RWPE2 (cell line): ENCODE measurements around the gene SOST.

Source experiments
- ATAC-seq: fragments of 200-7000 bp; cut with Tn5 transposase; 3 replicates; pipeline ENCODE4 v1.9.1; 2021; ENCODE audit warnings: low read depth
- DNase-seq: peaks from one replicate; pipeline ENCODE4 v3.0.0-alpha.2; 2020; ENCODE audit warnings: low spot score
- H3K27ac ChIP-seq: fragments of 450-650 bp; 2 replicates; pipeline ENCODE4 v1.5.1; 2017; ENCODE audit warnings: mild to moderate bottlenecking; ENCODE audit not compliant: poor library complexity, severe bottlenecking
- H3K27me3 ChIP-seq: fragments of 250-450 bp; sonication (Bioruptor Pico); 2 replicates; pipeline ENCODE4 v1.5.1; 2021; ENCODE audit warnings: mild to moderate bottlenecking, moderate library complexity; ENCODE audit not compliant: insufficient read depth, poor library complexity, severe bottlenecking
- H3K36me3 ChIP-seq: fragments of 250-450 bp; sonication (Bioruptor Pico); 2 replicates; pipeline ENCODE4 v1.5.1; 2020; ENCODE audit warnings: low read depth, mild to moderate bottlenecking, moderate library complexity
- H3K4me1 ChIP-seq: fragments of 250-450 bp; sonication (Bioruptor Pico); 2 replicates; pipeline ENCODE4 v1.5.1; 2021; ENCODE audit warnings: mild to moderate bottlenecking, moderate library complexity; ENCODE audit not compliant: insufficient read depth, poor library complexity, severe bottlenecking
- H3K4me3 ChIP-seq: fragments of 250-450 bp; sonication (Bioruptor Pico); 2 replicates; pipeline ENCODE4 v1.5.1; 2021; ENCODE audit warnings: mild to moderate bottlenecking, moderate library complexity; ENCODE audit not compliant: severe bottlenecking
- H3K9me3 ChIP-seq: fragments of 250-450 bp; sonication (Bioruptor Pico); 2 replicates; pipeline ENCODE4 v1.5.1; 2021; ENCODE audit warnings: mild to moderate bottlenecking, moderate library complexity; ENCODE audit not compliant: severe bottlenecking
- CTCF ChIP-seq: fragments of 450-650 bp; IDR thresholded peaks from one replicate; pipeline ENCODE4 v1.5.1; 2017; ENCODE audit warnings: mild to moderate bottlenecking, moderate library complexity; ENCODE audit not compliant: poor library complexity, severe bottlenecking

SOST gene

DNA sequence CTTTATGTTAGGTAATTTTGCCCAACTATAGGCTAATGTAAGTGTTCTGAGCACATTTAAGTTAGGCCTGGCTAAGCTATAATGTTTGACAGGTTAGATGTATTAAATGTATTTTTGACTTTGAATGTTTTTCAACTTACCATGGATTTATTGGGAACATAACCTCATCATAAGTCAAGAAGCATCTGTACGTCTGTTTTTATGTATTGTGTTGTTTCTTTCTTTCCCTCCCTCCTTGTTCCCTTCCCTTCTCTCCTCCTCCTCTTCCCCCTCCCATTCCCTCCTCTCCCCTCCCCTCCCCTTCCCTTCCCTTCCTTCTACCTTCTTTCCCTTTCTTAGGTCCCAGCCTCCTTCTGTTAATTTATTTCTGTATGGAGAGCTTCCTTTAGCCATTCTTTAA, 30.9 kb upstream of the SOST start:
- Histone ChIP-seq H3K36me3 (no peaks in the 10 kb centered on the region), H3K9me3 (no peaks in the 10 kb centered on the region)

GRCh38 chr17:43788540-43788939, 29.9 kb upstream of the SOST start:
- Histone ChIP-seq H3K27me3 (no peaks in the 10 kb centered on the region), H3K27ac (no peak overlapping the region), H3K9me3 (no peaks in the 10 kb centered on the region), H3K4me3 (no peak overlapping the region), H3K4me1 (peaks cover 18% of the 10 kb centered on the region), H3K36me3 (no peaks in the 10 kb centered on the region)
- DNase-seq (no peak), ATAC-seq (no peak)
- TF ChIP-seq CTCF = no peak

More for the DNA sequence above, 30.9 kb upstream of the SOST start:
- Histone ChIP-seq H3K4me1 (peaks cover 9% of the 10 kb centered on the region), H3K27me3 (no peaks in the 10 kb centered on the region), H3K4me3 (no peak overlapping the region), H3K27ac (no peak overlapping the region)
- no peak for ATAC-seq
- no peak for DNase-seq
- no peak for TF ChIP-seq CTCF

DNA sequence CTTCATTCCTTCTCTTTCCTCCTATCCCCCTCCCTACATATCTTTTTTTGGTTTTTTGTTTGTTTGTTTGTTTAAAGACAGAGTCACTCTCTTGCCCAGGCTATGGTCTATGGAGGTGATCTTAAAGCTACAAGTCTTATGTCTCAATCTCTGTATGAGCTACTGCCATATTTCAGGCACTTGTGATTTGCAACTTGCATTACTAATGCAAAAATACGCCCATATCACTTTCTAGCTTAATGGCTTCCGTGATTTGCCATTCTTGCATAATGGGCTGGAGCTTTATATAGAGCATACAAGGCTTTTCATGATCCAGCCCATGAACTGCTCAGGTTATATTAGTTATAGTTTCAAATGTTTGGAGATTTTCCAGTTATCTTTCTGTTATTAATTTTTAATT, 29.1 kb upstream of the SOST start:
- H3K27me3 ChIP-seq = no peaks in the 10 kb centered on the region
- no peaks in the 10 kb centered on the region for H3K36me3 ChIP-seq
- H3K4me3 ChIP-seq = no peak overlapping the region
- TF ChIP-seq CTCF = no peak
- no peaks in the 10 kb centered on the region for H3K9me3 ChIP-seq
- ATAC-seq = no peak
- no peak for DNase-seq
- no peak overlapping the region for H3K27ac ChIP-seq
- H3K4me1 ChIP-seq = peaks cover 19% of the 10 kb centered on the region

DNA sequence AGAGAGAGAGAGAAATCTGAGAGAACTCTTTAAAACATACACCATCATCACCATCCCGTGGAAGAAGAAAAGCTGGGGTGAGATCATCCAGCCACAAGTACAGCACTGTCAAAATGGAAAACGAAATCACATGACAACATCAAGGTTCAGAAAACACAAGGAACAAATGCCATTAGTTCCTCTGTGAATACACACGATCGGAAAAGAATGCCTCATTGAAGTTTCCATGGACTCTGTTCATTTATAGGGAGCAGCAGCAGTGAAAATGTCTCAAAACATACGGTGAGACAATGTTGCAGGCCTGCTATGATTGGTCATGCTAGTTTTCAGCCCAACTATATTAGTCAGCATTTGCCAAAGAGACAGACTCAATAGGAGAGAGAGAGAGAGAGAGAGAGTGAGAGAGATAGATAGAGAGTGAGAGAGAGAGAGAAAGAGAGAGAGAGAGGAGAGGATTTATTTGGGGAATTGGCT, 26.1 kb upstream of the SOST start:
- DNase-seq = no peak
- no peak for TF ChIP-seq CTCF
- no peak overlapping the region for H3K27ac ChIP-seq

GRCh38 chr17:43784068-43784467, 25.5 kb upstream of the SOST start:
- ATAC-seq (no peak), DNase-seq (no peak)
- H3K27me3 ChIP-seq = no peaks in the 10 kb centered on the region
- no peaks in the 10 kb centered on the region for H3K9me3 ChIP-seq
- TF ChIP-seq CTCF = no peak
- no peak overlapping the region for H3K4me3 ChIP-seq
- H3K4me1 ChIP-seq = peaks cover 10% of the 10 kb centered on the region
- no peaks in the 10 kb centered on the region for H3K36me3 ChIP-seq
- H3K27ac ChIP-seq = no peak overlapping the region

More for the DNA sequence above, 26.1 kb upstream of the SOST start:
- H3K4me1 ChIP-seq = peaks cover 10% of the 10 kb centered on the region
- H3K27me3 ChIP-seq = no peaks in the 10 kb centered on the region
- ATAC-seq = no peak
- H3K36me3 ChIP-seq = no peaks in the 10 kb centered on the region
- no peak overlapping the region for H3K4me3 ChIP-seq
- no peaks in the 10 kb centered on the region for H3K9me3 ChIP-seq
